AG09319 (cell line): Measurements from ENCODE around the gene PDE8B.

Source experiments
- DNase-seq: peaks from one replicate; pipeline ENCODE4 v3.0.0-alpha.2; 2010; ENCODE audit warnings: low read depth; ENCODE audit errors: extremely low read depth
- TF ChIP-seq, protein P1 (sequence below): IDR thresholded peaks from 2 replicates; pipeline ENCODE4 v1.5.1; 2011; ENCODE audit warnings: low read depth, mild to moderate bottlenecking, inconsistent platforms, low read length, moderate library complexity

The PDE8B gene

DNA sequence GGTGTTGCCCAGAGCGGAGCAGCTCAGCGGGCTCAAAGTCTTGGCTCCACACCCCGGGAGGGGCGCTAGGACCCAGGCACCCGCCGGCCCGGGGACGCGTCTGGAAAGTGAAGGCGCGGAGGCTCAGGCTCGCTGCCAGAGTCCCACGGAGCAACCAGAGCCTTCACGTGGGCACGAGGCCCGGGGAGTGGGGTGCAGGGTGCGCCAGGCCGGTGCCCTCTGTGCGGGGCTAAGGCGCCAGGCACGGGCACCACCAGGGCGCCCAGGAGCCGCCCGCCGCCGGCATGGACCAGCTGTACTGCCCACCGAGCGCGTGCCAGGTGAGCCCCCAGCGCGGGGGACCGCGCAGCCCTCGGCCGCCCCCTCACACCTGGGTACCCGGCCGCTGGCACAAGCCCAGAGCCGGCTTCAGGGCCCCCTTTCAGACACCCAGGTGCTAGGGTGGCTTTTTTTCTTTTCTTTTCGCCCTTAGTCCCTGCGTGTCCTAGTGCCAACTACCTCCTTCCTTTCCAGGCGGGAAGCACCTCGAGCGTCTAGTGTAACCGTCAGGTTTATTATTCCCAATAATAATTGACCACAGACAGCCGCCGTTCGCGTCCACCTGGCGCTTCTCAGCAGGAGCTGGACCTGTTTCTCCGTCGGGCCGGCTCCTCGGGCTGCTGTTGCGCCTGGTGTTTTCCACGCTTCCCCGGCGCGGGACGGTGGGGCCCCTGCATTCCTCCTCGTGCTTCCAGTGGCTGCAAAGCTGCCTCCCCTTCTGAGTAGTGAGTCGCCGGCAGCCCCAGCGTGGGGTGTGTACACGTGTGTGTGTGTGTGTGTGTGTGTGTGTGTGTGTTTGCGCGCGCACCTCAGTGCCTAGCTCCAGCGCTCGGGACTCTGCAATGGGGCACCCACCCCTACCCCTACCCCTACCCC is 30.1 kb upstream of the PDE8B start:
- TF ChIP-seq, protein P1, sequence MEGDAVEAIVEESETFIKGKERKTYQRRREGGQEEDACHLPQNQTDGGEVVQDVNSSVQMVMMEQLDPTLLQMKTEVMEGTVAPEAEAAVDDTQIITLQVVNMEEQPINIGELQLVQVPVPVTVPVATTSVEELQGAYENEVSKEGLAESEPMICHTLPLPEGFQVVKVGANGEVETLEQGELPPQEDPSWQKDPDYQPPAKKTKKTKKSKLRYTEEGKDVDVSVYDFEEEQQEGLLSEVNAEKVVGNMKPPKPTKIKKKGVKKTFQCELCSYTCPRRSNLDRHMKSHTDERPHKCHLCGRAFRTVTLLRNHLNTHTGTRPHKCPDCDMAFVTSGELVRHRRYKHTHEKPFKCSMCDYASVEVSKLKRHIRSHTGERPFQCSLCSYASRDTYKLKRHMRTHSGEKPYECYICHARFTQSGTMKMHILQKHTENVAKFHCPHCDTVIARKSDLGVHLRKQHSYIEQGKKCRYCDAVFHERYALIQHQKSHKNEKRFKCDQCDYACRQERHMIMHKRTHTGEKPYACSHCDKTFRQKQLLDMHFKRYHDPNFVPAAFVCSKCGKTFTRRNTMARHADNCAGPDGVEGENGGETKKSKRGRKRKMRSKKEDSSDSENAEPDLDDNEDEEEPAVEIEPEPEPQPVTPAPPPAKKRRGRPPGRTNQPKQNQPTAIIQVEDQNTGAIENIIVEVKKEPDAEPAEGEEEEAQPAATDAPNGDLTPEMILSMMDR = no peak
- no peak for DNase-seq

GRCh38 chr5:77181173-77181572 is 29.3 kb upstream of the PDE8B start:
- DNase-seq = no peak
- TF ChIP-seq, protein P1 = no peak

GRCh38 chr5:77181596-77182304 is 28.7 kb upstream of the PDE8B start:
- no peak for DNase-seq
- TF ChIP-seq, protein P1 = no peak

DNA sequence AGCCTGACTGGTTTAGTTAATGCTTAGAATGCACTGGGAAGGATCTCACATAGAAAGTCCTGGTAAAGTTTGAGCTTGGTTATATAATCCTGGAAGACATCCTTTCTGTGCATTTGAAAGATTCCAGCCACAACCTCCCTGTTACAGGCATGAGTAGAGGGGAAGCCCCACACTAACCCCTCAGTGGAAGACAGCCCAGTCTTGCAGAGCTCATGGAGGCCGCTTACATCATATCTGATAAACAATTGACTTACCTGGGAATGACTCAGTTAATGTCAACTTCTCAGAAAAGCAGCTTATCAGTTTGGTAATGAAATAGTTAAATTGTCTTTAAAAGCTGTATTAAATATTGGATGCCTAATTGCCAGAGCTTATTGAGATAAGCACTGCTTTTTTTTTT is 28.1 kb upstream of the PDE8B start:
- DNase-seq = no peak
- TF ChIP-seq, protein P1 = no peak

DNA sequence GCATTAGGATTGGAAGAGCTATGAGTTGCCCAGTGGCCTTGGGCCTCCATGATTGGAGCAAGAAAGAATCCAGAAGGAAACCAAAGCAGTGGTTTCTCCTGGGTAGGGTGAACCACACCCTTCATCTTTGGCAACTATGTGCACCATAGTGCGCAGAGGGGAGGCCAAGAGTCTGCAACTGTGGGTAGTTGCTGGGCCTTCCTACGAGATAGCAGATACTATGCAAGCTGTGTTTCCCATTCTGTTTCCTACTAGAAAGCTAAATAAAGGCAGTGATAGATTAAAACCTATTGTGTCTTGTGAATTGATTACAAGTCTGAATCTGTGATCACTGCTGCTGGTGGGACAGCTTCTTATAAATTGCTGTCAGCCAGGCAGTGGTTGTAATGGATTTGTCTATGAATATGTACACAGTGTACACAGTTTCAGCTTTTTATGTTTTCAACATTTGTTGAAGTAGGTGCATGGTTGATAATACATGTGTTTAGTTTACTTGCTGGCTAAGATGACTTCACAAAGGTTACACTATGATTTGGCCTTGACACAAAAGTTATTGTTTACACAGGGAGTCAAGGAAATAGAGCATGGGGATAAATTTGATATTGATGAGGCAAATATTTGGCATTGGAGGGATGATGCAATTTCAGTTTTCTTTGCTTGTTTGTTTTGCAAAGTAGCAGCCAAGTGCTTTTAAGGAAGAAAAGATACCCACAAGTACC is 23.7 kb upstream of the PDE8B start:
- TF ChIP-seq, protein P1 = no peak
- no peak for DNase-seq

GRCh38 chr5:77189421-77189820 is 21.1 kb upstream of the PDE8B start:
- DNase-seq = no peak
- TF ChIP-seq, protein P1 = no peak
